GM19351 (cell line): Measurements from ENCODE around the gene FIGN.

ENCODE experiments used
- ATAC-seq: cut with Tn5 transposase; IDR thresholded peaks from one replicate; pipeline ENCODE4 v1.9.1; 2021; ENCODE audit warnings: mild to moderate bottlenecking, moderate library complexity; ENCODE audit not compliant: unreplicated experiment

Gene FIGN

DNA sequence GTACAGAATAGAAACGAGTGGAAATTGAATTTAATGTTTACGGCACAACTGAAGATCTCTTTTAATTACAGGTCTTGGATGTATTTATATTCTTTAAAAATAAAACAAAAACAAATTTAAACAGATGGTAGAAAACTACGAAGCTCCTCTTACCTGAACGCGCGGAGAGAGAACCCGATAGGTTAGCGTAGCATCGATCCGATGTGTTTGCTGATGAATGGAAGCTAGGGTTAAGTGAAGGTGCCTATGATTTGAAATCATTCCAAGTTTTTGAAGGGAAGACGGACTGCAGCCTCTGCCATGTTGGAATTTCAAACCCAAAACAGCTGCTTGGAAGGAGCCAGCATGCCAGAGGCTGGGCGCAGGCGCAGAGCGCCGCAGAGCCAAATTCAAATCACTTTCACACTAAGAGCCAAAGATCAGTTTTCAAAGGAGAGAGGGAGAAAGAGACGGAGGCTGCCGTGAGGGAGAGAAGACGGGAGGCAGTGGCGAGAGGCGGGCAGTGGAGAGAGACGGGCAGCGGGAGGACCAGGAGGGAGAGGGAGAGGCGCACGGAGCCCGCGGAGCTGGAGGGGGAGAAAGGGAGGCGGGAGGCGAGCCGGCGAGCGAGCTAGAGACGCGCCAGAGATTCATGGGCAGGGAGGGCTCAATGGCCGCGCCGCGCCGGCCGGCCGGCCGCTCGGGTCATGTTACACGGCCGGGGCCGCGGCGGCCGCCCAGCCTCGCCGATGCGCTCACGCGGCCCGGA, at the start of gene FIGN:
TSS of gene FIGN (minus strand) at position 324 of the 748 bp plus-strand sequence. CDS start 1,081 bp downstream, outside the sequence.
- ATAC-seq = no peak

DNA sequence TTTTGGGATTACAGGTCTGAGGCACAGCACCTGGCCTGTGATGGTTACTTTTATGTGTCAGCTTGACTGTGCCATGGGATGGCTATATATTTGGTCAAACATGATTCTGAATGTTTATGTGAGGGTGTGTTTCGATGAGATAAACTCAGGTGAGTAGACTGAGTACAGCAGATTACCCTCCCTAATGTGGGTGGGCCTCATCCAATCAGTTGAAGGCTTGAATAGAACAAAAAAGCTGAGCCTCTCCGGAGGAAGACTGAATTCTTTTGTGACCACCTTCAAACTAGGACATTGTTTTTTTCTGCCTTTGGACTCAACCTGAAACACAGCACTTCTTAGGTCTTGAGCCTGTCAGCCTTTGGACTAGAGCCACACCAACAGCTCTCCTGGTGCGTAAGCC, 49.4 kb upstream of the FIGN start:
- ATAC-seq = no peak

- ATAC-seq = no peak
Observed at GRCh38 chr2:163779970-163780597, 44.3 kb upstream of the FIGN start.

DNA sequence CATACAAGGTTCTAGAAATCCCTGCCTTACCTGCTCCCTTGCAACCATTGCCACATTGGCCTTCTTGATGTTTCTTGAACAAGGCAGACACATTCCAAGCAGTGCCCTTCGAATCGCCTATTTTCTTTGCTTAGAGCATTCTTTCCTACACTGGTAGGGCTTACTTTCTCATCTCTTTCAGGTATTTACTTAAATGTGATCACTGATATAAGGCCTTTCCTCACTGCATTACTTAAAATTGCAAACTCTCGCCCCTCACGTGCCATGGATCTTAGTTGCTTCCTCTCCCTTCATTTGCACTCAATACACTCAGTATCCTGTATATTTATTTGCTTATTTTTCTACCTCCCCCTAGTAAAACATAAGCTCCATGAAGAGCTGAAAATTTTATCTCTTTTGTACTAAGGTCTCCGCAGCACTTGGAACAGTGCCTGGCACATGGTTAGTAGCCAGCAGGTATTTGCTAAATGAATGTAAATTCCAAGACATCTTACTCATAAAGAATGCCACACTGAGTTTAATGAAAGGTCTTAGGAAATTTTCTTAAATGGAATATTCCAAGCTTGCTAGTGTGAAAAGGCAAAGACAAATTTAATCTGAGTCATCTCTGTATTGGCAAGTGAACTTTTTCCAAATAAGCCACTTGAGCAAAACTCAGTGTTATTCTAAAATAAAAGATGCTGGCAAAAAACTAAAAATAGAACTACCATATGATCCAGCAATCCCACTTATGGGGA, 42.4 kb upstream of the FIGN start:
- no peak for ATAC-seq

- no peak for ATAC-seq
Observed at GRCh38 chr2:163775304-163775703, 39.5 kb upstream of the FIGN start.

- ATAC-seq = no peak
Observed at GRCh38 chr2:163774862-163775261, 39.1 kb upstream of the FIGN start.

- ATAC-seq = no peak
Observed at GRCh38 chr2:163773276-163773675, 37.5 kb upstream of the FIGN start.

GRCh38 chr2:163771596-163771995, 35.8 kb upstream of the FIGN start:
- ATAC-seq = no peak

DNA sequence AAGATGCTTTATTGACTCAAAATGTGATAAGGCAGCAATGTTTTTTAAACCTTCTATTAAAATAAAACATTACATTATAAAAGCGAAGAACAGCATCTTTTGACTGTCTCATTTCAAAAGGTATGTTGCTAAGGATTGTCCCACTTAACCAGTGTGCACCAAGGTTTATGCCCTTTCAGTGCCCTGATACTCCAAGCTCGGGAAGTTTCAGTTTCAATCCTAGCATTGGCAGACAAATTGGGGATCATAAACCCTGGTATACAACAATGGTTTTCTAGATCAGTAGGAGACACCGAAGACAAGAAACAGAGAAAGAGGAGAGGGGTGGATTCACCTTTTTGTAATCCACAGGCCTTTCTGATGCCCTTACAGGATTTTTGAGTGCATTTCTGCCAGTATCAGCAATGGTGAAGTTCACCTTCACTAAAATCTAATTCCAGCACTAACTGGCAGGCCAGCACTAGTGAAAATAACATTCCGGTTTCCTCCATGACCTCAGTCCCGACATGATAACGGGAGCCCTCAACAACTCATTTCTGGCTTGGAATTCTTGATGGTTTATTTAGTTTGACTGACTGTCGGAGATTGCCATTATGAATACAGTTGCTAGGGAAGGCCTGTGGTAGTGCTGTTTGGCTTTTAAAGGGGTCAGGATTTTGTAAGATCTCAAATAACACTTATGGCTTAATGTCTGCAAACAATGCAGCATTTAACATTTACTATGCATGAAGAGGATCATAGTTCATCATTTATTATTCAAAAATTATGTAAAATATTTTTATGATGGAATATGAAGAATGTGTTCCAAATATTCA, 33.3 kb upstream of the FIGN start:
- ATAC-seq = no peak

DNA sequence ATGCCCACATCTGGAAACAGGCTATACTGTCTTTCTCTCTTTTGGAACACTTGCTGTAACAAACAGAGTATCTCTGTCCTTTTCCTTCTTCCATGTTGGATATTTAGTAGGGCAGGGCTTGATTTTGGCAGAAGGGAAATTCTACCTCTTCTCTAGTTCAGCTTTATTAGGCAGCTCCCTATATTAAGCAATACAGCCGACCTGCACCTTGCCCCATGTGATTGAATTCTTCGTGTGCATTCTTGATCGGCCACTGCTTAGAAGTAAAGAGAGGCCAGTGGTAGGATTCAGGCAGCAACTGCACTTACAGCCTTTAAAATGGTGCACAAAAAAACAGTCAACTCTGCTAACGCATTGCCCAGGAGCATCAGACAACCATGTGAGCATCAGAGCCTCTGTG, 31.3 kb upstream of the FIGN start:
- ATAC-seq = no peak

GRCh38 chr2:163764566-163764965, 28.8 kb upstream of the FIGN start:
- no peak for ATAC-seq

DNA sequence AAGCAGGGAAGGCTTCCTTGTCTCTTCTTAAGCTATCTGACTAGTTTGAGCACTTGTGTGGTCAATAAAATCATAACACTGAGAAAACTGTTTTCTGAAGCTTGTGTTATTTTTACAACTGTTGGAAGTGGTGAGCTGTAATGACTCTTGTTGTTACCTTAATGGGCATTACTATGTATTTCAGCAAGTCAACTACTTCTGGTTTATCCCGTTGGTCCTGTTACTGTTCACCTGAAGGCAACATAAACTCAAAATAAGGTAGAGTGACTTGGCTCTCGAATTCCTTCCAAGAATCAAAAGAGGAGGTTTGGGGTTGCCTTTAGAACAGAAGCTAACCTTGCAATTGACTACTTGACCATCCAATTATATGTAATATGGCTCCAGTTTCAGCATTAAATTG, 23.2 kb upstream of the FIGN start:
- ATAC-seq = no peak

DNA sequence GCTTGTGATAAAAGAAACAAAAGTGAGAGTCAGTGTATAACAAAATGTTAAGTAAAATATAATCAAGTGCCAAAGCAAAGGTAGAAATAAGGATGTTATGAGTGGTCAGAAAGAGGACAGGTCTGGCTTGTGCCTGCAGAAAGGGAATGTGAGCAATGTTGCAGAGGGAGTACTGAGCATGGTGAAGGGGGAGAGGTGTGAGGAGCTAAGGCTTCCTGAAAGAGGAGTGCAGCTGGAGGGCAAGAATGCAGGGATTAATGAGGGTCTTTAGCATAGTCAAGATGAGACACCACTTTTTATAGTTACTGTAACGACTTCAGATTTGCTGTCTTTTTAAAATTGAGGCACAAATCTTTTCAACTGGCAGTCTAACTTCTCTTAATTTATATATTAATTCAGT, 22.0 kb upstream of the FIGN start:
- ATAC-seq = no peak

DNA sequence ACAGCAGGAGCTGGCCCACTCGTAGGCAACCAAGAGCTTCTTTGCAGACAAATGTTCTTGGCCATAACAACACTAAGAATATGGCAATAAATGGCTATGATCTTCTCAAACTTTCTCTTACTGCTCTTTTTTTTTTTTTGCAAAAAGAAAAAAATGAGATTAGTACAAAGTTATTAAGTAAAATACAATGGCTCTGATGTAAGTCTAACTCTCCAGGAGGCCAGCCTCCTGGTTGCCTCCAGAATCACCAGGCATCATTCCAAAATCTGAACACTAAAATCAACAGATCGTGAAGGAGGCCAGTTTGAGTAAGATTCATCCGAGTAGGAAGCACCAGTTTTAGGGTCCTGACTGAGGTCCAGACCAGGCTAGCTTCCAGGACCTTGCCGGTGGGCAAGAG, 20.8 kb upstream of the FIGN start:
- no peak for ATAC-seq

GRCh38 chr2:163755366-163755765, 19.6 kb upstream of the FIGN start:
- ATAC-seq = no peak

- no peak for ATAC-seq
Observed at GRCh38 chr2:163753726-163754125, 17.9 kb upstream of the FIGN start.

DNA sequence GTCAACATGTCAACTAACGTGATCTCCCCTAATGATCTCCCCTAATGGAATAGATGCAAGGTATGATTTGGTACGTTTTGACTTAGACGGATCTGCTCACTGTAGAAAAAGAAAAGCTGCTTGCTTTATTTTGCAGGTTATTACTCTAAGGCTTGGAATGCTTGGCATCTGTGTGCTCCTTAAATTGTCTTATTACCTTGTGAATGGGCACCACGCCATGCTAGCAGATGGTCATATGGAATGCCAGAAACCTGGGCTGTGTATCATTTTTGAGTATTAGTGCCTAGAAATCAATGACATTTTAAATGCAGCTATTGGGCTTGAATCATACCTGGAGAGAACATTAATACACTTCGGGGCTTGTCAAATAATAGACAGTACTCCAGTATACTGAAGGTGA, 16.5 kb upstream of the FIGN start:
- ATAC-seq = no peak

- ATAC-seq = no peak
Observed at GRCh38 chr2:163751696-163752095, 15.9 kb upstream of the FIGN start.

- ATAC-seq = no peak
Observed at GRCh38 chr2:163748420-163748819, 12.6 kb upstream of the FIGN start.

DNA sequence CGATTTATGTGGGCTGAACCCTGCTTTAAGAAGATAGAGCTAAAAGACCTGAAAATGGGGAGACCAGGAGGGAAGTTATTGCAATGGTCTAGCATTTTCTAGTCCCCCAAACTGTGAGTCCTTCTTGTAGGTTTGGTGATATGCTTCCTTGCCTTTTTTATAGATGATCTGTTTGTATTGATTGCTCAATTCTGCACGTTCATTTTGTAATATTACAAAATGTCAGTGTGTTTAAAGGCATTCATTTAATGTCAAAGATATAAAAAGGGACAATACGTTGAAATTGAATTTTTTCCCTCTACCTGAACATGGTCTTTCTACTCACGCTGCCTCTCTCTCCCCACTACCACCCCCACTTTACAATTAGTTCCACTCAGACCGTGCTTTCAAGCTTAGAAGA, 5.6 kb upstream of the FIGN start:
- no peak for ATAC-seq

DNA sequence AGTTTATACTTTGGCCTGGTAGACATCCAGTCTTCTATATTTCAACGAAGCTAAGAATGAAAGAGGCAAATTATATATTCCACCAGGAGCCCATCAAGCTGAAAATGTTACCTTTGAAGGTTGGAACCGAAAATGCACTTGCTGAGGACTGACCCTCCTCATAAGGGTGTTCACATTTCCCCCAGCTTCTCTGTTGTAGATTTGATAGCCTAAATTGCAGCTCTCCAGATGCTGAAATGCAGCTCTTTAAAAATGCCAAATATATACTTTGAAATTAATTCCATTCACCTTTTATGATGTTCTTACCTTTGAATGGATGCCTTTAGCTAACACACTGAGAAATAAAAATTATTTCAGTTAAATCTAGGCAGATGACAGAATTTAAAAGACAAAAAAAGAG, 1.8 kb upstream of the FIGN start:
- no peak for ATAC-seq

GRCh38 chr2:163737190-163737439, 1.3 kb upstream of the FIGN start:
- ATAC-seq = no peak
